ENCODE data around the gene DTD1.

DNA sequence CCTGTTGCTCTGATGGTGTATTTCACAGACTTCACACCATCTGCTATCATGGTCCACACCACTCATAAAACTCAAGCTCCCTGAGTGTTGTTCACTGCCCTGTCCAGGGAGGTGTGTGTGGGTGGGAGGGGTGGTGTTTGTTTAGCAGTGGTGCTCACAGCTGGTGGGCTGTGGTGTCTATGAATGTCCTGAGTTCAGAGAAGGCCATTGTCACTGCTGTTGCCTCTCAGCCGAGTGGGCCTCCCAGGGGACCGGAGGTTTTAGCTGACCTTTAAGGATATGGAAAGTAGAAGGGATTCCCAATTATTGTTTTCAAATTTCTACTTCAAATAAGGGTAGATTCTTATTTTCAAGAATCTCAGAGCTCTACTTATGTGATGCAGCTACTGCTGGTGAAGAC, 45.6 kb downstream of the DTD1 start:
- TF ChIP-seq, protein P1, sequence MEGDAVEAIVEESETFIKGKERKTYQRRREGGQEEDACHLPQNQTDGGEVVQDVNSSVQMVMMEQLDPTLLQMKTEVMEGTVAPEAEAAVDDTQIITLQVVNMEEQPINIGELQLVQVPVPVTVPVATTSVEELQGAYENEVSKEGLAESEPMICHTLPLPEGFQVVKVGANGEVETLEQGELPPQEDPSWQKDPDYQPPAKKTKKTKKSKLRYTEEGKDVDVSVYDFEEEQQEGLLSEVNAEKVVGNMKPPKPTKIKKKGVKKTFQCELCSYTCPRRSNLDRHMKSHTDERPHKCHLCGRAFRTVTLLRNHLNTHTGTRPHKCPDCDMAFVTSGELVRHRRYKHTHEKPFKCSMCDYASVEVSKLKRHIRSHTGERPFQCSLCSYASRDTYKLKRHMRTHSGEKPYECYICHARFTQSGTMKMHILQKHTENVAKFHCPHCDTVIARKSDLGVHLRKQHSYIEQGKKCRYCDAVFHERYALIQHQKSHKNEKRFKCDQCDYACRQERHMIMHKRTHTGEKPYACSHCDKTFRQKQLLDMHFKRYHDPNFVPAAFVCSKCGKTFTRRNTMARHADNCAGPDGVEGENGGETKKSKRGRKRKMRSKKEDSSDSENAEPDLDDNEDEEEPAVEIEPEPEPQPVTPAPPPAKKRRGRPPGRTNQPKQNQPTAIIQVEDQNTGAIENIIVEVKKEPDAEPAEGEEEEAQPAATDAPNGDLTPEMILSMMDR (conservative IDR thresholded peaks at IDR 0.05; ENCODE audit: low read depth, low read length): no peak
- TF ChIP-seq EZH2 (IDR thresholded peaks at IDR 0.05; ENCODE audit: borderline replicate concordance, low read depth, low read length, poor library complexity, severe bottlenecking): no peak

All from A673 (cell line).